ENCODE measurements around the gene MAP3K13.

DNA sequence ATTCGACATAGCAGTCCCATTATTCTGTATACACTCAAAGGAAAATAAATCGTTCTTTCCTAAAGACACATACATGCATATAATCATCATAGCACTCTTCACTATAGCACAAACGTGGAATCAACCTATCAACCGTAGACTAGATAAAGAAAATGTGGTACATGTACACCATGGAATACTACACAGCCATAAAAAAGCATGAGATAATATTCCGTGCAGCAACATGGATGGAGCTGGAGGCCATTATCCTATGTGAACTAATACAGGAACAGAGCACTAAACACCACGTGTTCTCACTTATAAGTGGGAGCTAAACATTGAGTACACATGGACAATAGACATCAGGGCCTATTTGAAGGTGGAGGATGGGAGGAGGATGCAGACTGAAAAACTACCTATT is 12.1 kb upstream of the MAP3K13 start:
- TF ChIP-seq, protein P1, sequence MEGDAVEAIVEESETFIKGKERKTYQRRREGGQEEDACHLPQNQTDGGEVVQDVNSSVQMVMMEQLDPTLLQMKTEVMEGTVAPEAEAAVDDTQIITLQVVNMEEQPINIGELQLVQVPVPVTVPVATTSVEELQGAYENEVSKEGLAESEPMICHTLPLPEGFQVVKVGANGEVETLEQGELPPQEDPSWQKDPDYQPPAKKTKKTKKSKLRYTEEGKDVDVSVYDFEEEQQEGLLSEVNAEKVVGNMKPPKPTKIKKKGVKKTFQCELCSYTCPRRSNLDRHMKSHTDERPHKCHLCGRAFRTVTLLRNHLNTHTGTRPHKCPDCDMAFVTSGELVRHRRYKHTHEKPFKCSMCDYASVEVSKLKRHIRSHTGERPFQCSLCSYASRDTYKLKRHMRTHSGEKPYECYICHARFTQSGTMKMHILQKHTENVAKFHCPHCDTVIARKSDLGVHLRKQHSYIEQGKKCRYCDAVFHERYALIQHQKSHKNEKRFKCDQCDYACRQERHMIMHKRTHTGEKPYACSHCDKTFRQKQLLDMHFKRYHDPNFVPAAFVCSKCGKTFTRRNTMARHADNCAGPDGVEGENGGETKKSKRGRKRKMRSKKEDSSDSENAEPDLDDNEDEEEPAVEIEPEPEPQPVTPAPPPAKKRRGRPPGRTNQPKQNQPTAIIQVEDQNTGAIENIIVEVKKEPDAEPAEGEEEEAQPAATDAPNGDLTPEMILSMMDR (IDR thresholded peaks at IDR 0.05), result no peak
- no peak for TF ChIP-seq POLR2A (IDR thresholded peaks at IDR 0.05)
- no peak for TF ChIP-seq EP300 (IDR thresholded peaks at IDR 0.05)

Data from ovary (tissue), 3 donors.